ENCODE results near the gene SUPT6H. TPM values are rescaled to one million over a fixed set of nuclear protein-coding genes. Genes with fewer than 3 reads are reported as not detected.

SUPT6H gene
- polyA plus RNA-seq, 6 donors from 2014 or later: 4.6 to 19.5 (median 7.4) TPM

DNA sequence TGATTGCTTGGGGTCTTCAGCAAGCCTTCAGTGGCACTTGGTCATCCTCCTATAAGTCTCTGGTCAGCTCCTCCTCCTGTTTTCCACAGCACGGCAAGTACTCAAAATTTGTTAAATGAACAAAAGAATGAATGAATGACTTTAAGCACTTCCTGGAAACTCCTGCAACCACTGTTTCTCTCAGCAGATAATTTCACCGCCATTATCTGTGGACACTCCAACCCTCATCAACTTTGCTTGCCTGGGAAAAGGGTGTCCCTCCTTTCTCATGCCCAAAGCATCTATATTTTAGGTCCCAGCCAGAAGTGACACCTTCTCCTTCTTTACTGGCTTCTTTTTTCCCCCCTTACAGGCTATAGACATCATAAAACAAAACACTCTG, 45.3 kb downstream of the SUPT6H start:
- Mint-ChIP-seq H3K4me1 (peaks cover 13 to 23% (median 17%) of the 10 kb centered on the region in 3 donors), H3K27me3 (no peaks in the 10 kb centered on the region), H3K4me3 (peak overlapping the region in 1 of 8 donors; percentile 1), H3K9me3 (no peaks in the 10 kb centered on the region), H3K27ac (peak overlapping the region in 2 of 6 donors; percentile 66 to 88), H3K36me3 (peaks cover 0 to 15% of the 10 kb centered on the region in 2 donors)
- DNase-seq: no peak
- ATAC-seq (ENCODE audit: low read depth in 2 of 2): no peak

DNA sequence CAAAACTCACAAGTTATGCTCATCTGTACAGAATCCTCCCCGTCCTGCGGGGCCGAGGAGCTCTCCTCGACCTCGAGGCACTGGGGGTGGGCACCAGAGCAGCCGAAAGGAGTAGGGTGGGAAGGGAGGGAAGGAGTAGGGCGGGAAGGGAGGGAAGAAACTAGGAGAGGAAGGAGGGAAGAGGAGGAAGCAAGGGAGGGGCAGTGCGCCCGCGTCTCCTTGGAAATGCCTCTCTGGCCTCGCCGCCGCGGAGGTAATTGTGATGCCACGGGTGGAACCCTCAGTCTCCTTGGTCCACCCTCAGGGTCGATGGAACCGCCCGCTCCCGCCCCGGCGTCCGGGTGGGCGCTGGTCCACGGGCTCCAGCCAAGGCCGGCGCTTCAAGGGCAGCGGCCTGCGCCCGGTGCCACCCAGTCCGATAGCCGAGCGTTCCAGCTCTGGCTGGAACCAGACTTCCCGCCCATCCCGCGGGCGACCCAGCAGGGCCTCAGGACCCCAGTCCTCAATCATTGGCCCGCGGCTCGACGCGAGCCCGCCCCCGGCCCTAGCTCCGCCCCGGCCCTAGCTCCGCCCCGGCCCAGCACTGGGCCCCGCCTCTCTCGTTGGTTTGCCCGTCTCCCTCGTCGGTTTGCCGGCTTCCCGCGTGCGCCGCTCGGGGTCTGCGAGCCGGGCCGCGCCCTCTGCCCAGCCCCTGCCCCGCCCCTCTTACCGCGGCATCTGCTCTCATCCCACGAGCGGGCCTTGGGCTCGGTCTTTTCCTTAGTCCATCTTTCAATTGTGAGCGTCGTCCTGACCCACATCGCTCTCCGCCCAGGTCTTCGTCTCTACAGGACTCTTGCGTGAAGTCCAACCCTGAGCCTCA, 49.1 kb downstream of the SUPT6H start:
- H3K4me3 Mint-ChIP-seq: peak overlapping the region; percentile 77 to 95 (median 93)
- H3K9me3 Mint-ChIP-seq: no peaks in the 10 kb centered on the region
- peak overlapping the region; percentile 76 to 98 (median 90) for H3K27ac Mint-ChIP-seq
- peaks cover 21 to 22% (median 21%) of the 10 kb centered on the region in 3 donors for H3K4me1 Mint-ChIP-seq
- peak; percentile 84 to 86 for ATAC-seq (ENCODE audit: low read depth in 2 of 2)
- peak; percentile 86 for DNase-seq
- no peaks in the 10 kb centered on the region for H3K27me3 Mint-ChIP-seq
- no peaks in the 10 kb centered on the region for H3K36me3 Mint-ChIP-seq

DNA sequence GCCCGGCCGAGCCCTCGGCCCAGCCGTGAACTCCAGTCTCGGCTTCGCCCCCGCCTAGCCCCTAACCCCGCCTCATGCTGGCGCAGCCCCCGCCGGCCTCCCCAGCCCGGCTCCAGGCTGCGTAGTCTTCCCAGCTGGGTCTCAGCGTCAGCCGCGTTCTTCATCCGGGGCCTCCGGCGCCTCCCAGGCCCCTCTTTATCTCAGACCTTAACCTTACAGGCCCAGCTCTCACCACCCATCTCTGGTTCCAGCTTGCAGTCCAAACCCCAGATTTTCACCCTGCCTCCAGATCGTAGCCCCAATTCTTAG, 49.7 kb downstream of the SUPT6H start, which contains the start of gene PROCA1:
TSS of gene PROCA1 (minus strand) at position 166 of the 309 bp plus-strand sequence. CDS start 228 bp downstream, outside the sequence.
- Mint-ChIP-seq H3K36me3 (no peaks in the 10 kb centered on the region), H3K27me3 (no peaks in the 10 kb centered on the region), H3K9me3 (no peaks in the 10 kb centered on the region), H3K4me1 (peaks cover 21 to 22% (median 21%) of the 10 kb centered on the region in 3 donors), H3K27ac (peak within 1 kb of the TSS; percentile 83 to 98 (median 90)), H3K4me3 (peak within 1 kb of the TSS; percentile 77 to 95 (median 93))
- peak; percentile 45 to 46 for ATAC-seq (ENCODE audit: low read depth in 2 of 2)
- no peak for DNase-seq

DNA sequence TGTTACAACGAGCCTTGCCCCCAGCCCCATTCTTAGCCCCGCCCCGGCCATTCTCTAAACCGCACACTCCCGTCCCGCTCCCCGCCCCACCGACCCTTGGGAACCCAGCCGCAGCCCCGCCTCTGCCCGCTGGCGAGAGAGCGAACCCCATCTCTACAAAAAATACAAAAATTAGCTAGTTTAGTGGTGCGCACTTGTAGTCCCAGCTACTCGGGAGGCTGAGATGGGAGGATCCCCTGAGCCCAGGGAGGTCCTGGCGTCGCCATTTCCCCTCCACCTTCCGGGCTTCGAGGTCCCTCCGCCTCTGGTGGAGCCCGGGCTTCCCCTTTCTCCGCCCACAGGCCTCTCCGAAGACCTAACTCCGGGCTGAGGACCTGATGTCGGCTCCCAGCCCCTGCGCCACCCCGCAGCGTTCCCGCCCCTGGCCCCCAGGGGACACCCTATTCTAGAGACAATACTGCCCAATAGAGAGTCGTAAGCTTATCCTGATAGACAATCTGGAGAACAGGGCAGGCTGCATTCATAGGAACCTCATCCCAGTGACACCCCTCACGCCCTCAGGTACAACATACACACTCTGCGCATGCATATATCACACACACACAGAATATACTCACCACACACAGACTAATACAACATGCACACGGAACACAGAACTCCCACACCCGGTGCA, 50.2 kb downstream of the SUPT6H start:
- Mint-ChIP-seq H3K4me1 (peaks cover 21 to 23% (median 22%) of the 10 kb centered on the region in 3 donors), H3K4me3 (peak overlapping the region; percentile 77 to 95 (median 93)), H3K36me3 (no peaks in the 10 kb centered on the region), H3K27ac (peak overlapping the region; percentile 83 to 94 (median 89)), H3K27me3 (no peaks in the 10 kb centered on the region), H3K9me3 (no peaks in the 10 kb centered on the region)
- ATAC-seq (ENCODE audit: low read depth in 2 of 2): peak; percentile 54 to 57
- peak; percentile 63 for DNase-seq

DNA sequence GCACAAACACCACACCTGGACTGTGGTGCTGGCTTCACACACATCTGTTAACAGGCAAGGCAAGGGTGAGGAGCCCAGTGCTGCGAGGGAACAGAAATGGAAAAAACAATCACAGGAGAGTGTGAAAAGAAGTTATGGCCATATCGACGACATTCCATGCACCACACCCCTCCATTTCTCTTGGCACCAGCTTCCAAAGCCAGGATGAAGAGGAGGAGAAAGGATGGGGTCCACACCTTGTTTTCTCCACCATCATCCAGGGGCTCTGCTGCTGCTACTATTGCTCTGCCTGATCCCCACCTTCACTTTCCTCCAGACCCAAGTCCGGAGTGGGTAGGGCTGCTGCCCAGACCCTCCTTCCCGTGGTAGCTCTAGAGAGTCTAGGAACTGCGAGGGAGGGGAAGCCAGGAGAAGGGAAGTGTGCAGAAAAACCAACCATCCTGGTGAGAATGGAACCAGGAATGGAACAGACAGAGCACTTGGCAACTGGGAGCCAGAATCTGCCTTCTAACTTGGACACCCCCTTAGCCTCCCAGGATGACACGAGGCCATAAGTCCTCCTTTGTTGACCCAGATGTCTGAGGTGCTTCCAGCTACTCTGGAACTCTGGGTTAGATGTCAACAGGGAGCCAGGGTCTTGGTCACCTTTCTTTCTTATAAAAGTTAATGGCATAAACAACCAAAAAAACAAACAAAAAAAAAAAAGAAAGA, 50.9 kb downstream of the SUPT6H start:
- no peaks in the 10 kb centered on the region for H3K36me3 Mint-ChIP-seq
- H3K27ac Mint-ChIP-seq: peak overlapping the region in 5 of 6 donors; percentile 36 to 94 (median 85)
- no peaks in the 10 kb centered on the region for H3K27me3 Mint-ChIP-seq

DNA sequence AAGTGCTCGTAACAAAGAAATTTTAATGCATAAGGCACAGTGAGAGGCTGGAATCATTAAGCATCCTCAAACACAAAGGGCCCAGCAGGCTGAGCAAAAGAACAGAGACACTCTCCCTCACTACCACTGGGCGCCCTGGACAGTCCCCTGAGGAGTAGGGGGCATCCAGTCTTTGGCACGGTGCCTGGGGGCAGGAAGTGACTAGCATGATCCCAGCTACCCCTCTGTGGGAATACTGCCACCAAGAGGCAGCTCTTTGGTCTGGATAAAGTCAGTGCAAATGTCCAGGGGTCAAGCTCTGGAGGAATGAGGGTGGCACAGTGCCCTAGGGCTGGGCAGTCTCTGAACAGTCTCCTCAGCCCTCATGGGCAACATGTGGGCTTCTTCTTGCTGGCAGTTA, 52.3 kb downstream of the SUPT6H start:
- no peak for ATAC-seq (ENCODE audit: low read depth in 2 of 2)

More for the DNA sequence above, 50.9 kb downstream of the SUPT6H start:
- H3K9me3 Mint-ChIP-seq: no peaks in the 10 kb centered on the region
- DNase-seq (no peak), ATAC-seq (ENCODE audit: low read depth in 2 of 2) (no peak)
- peaks cover 22 to 28% (median 25%) of the 10 kb centered on the region in 3 donors for H3K4me1 Mint-ChIP-seq
- H3K4me3 Mint-ChIP-seq: peak overlapping the region; percentile 77 to 95 (median 93)

DNA sequence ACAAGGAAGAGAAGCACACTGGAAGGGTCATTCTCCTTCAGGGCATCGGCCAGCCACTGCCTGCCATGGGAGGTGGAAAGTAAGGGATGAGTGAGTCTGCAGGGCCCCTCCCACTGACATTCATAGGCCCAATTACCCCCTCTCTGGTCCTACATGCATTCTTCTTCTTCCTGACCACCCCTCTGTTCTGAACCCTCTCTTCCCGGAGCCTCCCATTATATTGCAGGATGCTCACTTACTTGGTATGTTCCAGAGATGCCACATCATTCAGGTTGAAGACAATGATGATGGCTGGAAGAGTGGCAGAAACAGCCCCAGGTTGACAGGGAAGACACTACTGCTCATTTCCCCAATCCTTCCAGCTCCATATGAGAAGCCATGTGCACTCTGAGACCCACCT, 53.2 kb downstream of the SUPT6H start:
- no peaks in the 10 kb centered on the region for H3K9me3 Mint-ChIP-seq
- no peak for ATAC-seq (ENCODE audit: low read depth in 2 of 2)
- peak overlapping the region in 2 of 8 donors; percentile 62 to 69 for H3K4me3 Mint-ChIP-seq
- H3K36me3 Mint-ChIP-seq: peaks cover 0 to 5% of the 10 kb centered on the region in 2 donors
- DNase-seq: no peak
- H3K4me1 Mint-ChIP-seq: peaks cover 37 to 50% (median 40%) of the 10 kb centered on the region in 3 donors
- no peak overlapping the region for H3K27ac Mint-ChIP-seq
- no peaks in the 10 kb centered on the region for H3K27me3 Mint-ChIP-seq

More for the DNA sequence above, 52.3 kb downstream of the SUPT6H start:
- peaks cover 32 to 40% (median 33%) of the 10 kb centered on the region in 3 donors for H3K4me1 Mint-ChIP-seq
- no peaks in the 10 kb centered on the region for H3K9me3 Mint-ChIP-seq
- H3K27ac Mint-ChIP-seq: no peak overlapping the region
- H3K36me3 Mint-ChIP-seq: no peaks in the 10 kb centered on the region
- peak overlapping the region in 2 of 8 donors; percentile 33 to 69 for H3K4me3 Mint-ChIP-seq
- no peaks in the 10 kb centered on the region for H3K27me3 Mint-ChIP-seq
- no peak for DNase-seq

DNA sequence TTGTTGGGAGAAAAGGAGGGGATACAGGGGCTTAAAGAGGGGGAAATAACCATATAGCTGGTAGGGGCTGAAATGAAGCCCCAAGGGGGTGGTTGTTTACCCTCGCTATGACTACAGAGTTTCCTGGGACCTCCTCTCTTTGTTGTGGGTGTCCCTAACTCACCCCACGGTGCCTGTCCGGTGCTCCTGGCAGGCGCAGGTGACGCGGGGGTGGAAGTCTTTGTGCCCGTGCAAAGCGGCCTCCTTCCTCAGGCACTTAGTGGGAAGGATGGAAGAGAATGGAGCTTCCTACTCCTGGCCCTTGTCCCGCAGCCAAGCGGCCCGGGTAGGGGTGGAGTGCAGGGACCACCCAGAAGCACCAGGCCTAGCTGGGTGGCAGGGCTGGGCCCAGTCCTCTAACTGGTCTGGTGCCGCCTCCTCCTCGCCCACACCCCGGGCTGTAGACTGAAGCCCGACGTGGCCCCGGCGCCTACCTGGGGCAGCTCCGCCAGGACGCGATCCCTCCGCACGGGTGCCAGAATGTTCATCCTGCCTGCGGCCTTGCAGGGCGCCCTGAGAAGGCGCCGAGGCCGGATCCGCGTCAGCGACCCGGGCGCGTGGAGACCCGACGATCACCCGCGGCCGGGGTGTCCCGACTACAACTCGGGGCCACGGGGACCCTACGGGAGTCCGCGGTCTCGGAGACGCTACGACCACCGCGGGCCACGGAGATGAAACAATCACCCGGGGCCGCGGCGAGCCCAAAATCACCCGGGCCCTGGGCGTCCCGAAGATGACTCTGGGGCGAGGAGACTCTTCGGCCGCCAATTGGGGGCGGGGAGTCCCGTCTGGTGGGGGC, 55.0 kb downstream of the SUPT6H start:
- H3K4me3 Mint-ChIP-seq: peak overlapping the region; percentile 70 to 95 (median 81)
- peaks cover 33 to 47% (median 42%) of the 10 kb centered on the region in 3 donors for H3K4me1 Mint-ChIP-seq
- ATAC-seq (ENCODE audit: low read depth in 2 of 2): no peak
- H3K9me3 Mint-ChIP-seq: no peaks in the 10 kb centered on the region
- H3K36me3 Mint-ChIP-seq: peaks cover 0 to 10% of the 10 kb centered on the region in 2 donors
- peak overlapping the region in 4 of 6 donors; percentile 56 to 89 (median 77) for H3K27ac Mint-ChIP-seq
- no peak for DNase-seq
- no peaks in the 10 kb centered on the region for H3K27me3 Mint-ChIP-seq

DNA sequence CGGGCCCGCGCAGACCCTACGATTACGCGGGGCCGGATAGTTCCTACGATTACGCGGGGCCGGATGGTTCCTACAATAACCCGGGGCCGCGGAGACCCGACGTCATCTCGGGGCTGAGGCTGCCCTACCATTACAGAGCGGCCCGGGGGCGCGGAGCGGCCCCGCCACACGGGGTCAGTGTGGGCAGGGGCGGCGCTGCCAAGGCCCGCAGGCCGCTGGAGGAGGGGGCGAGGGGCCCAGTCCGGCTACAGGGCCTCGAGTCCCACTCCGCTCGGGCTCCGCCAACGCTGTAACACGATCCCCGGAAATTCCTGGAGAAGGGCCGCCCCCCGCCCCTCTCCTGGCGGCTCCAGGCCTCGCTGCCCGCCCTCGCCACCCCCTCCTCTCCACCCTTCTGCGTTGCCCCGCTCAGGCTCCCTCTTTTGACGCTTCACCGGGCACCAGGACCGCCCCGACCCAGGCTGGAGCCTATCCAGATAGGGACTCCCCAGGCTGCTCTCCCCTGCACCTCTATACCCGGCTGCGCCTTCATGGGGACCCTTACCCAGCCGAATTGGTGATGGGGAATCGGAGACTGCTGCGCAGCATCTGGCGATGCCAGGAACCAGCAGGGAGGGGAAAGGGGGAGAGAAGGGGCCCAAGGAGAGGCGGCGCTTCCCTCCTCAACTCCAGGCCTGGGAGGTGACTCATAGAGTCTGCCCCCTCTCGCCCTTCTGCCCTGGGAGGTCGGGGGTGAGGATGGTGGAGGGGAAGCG, 55.8 kb downstream of the SUPT6H start, which contains the start of gene RAB34:
TSS of gene RAB34 (minus strand) at position 291 of the 755 bp plus-strand sequence. CDS start 602 bp downstream, outside the sequence.
- H3K27ac Mint-ChIP-seq: peak within 1 kb of the TSS; percentile 19 to 89 (median 77)
- peak; percentile 14 to 21 for ATAC-seq (ENCODE audit: low read depth in 2 of 2)
- no peaks in the 10 kb centered on the region for H3K27me3 Mint-ChIP-seq
- no peaks in the 10 kb centered on the region for H3K9me3 Mint-ChIP-seq
- peak; percentile 44 for DNase-seq
- H3K4me1 Mint-ChIP-seq: peaks cover 26 to 45% (median 41%) of the 10 kb centered on the region in 3 donors
- H3K4me3 Mint-ChIP-seq: peak within 1 kb of the TSS; percentile 77 to 95 (median 84)
- H3K36me3 Mint-ChIP-seq: peaks cover 0 to 10% of the 10 kb centered on the region in 2 donors

DNA sequence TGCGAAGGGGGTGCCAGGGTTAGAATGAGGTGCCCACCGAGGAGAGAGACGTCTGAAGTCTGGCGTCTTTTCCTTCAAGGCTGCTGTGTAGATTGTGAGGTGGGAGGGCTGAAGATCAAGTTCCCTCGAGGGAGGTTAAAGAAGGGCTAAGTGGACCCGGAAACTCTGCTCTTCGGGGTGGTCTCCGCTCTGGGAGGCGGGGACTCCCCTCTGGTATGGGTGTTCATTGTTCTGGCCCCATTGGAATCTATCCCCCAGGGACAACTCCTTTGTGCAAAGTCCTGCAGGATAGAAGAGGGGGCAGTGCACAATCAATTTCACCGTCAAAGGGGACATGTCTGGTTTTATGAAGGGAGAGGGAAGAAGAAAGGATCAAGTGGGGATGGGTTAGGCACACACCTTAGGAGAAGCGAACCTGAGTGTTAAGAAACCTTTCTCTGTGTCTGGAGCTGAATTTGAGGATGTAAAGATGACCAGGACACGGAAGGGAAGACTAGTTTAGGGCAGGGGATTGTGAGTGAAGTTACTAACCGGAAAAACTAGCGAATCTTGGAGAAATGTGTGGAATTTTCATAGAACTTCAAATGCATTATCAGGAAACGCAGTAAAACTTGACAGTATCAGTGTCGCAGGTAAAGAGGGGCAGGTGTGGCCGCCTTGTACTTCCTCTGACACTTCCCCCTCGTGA, 56.5 kb downstream of the SUPT6H start:
- Mint-ChIP-seq H3K9me3 (no peaks in the 10 kb centered on the region), H3K27me3 (no peaks in the 10 kb centered on the region), H3K36me3 (peaks cover 0 to 10% of the 10 kb centered on the region in 2 donors), H3K27ac (peak overlapping the region in 4 of 6 donors; percentile 19 to 89 (median 74)), H3K4me1 (peaks cover 27 to 47% (median 41%) of the 10 kb centered on the region in 3 donors), H3K4me3 (peak overlapping the region; percentile 77 to 95 (median 84))
- ATAC-seq (ENCODE audit: low read depth in 2 of 2): no peak
- no peak for DNase-seq

DNA sequence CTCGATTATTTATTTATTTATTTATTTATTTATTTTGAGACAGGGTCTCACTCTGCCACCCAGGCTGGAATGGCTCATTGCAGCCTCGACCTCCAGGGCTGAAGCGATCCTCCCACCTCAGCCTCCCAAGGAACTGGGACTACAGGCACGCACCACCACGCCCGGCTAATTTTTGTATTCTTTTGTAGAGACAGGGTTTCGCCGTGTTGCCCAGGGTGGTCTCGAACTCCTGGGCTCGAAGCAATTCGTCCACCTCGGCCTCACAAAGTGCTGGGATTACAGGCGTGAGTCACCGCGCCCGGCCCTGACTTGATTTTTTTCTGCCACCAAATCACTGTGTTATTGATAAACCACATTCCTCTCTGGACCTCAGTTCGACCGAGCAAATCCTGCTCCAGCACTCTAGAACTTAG, 57.0 kb downstream of the SUPT6H start:
- no peaks in the 10 kb centered on the region for H3K27me3 Mint-ChIP-seq
- peak overlapping the region; percentile 92 to 100 (median 99) for H3K4me3 Mint-ChIP-seq
- peaks cover 3 to 10% of the 10 kb centered on the region in 2 donors for H3K36me3 Mint-ChIP-seq
- H3K4me1 Mint-ChIP-seq: peaks cover 31 to 51% (median 41%) of the 10 kb centered on the region in 3 donors
- H3K27ac Mint-ChIP-seq: peak overlapping the region; percentile 96 to 99 (median 98)
- DNase-seq (no peak), ATAC-seq (ENCODE audit: low read depth in 2 of 2) (no peak)
- H3K9me3 Mint-ChIP-seq: no peaks in the 10 kb centered on the region

Measured in naive B cell (primary cell).